Measurements from ENCODE around the gene POLR2E.

DNA sequence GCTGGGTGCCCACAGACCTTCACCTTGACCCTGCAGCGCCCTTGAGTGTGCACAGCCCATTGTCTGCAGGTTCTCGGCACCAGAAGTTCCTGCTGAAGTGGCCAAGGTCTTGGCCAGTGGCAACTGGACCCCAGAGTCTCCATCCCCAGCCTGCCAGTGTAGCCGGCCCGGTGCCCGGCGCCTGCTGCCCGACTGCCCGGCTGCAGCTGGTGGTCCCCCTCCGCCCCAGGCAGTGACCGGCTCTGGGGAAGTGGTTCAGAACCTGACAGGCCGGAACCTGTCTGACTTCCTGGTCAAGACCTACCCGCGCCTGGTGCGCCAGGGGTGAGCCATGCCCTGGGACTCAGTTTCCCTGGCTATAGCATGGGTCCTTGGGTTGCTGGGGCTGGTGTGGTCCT is 40.1 kb downstream of the POLR2E start:
- TF ChIP-seq, protein P1, sequence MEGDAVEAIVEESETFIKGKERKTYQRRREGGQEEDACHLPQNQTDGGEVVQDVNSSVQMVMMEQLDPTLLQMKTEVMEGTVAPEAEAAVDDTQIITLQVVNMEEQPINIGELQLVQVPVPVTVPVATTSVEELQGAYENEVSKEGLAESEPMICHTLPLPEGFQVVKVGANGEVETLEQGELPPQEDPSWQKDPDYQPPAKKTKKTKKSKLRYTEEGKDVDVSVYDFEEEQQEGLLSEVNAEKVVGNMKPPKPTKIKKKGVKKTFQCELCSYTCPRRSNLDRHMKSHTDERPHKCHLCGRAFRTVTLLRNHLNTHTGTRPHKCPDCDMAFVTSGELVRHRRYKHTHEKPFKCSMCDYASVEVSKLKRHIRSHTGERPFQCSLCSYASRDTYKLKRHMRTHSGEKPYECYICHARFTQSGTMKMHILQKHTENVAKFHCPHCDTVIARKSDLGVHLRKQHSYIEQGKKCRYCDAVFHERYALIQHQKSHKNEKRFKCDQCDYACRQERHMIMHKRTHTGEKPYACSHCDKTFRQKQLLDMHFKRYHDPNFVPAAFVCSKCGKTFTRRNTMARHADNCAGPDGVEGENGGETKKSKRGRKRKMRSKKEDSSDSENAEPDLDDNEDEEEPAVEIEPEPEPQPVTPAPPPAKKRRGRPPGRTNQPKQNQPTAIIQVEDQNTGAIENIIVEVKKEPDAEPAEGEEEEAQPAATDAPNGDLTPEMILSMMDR (IDR thresholded peaks at IDR 0.05), result no peak
- no peak for TF ChIP-seq POLR2A (IDR thresholded peaks at IDR 0.05)
